Superior temporal gyrus (tissue), 1 donor: ENCODE results near the gene RPS6KA1.
A peak's percentile ranks its signal among the peaks of the same experiment; 100 is the strongest.

Experiments
- DNase-seq: peaks from one replicate; pipeline ENCODE4 v3.0.0-alpha.2; 2016; ENCODE audit errors: extremely low spot score

RPS6KA1 gene

DNA sequence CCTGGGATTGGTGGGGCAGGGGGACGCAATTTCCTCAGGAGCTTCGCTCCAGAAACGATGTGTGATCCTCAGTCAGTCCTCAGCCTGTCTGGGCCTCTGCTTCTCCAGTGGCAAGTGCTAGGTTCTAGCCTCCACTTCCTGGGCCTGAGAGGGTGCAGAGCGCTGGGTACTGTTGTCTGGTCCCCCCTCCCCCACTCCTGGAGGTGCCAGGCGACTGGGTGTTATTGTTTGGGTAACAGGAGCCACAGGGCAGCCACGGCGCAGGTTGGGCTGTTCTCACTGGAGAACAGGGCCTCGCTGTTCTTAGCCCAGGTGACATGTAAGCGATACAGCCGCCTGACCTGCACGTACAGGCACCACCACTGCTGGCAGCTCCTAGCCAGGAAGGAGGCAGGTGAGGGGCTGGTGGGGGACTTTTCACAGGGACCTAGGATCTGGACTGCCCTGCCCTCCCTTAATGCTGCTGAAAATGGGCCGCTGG lies 2.1 kb downstream of the RPS6KA1 start:
- no peak for DNase-seq

GRCh38 chr1:26533951-26534509 lies 4.5 kb downstream of the RPS6KA1 start:
- DNase-seq, result peak; percentile 16

GRCh38 chr1:26535201-26535600 lies 5.6 kb downstream of the RPS6KA1 start:
- peak; percentile 42 for DNase-seq

DNA sequence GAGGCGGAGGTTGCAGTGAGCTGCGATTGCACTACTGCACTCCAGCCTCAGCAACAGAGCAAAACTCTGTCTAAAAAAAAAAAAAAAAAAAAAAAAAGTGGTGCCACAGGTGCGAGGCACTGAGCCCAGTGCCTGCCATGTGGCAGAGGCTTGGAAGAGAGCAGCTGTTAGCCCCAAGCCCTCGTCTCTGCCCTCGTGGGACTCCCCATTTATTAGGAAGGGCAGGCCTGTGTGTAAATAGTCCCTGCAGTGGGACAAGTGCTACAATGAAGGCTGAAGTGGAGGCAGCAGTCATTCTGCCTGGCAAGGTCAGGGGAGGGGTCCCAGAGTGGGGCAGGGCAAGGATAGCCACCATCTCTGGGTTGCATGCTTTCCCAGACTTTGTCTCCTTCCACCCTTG lies 6.5 kb downstream of the RPS6KA1 start:
- peak; percentile 5 for DNase-seq

DNA sequence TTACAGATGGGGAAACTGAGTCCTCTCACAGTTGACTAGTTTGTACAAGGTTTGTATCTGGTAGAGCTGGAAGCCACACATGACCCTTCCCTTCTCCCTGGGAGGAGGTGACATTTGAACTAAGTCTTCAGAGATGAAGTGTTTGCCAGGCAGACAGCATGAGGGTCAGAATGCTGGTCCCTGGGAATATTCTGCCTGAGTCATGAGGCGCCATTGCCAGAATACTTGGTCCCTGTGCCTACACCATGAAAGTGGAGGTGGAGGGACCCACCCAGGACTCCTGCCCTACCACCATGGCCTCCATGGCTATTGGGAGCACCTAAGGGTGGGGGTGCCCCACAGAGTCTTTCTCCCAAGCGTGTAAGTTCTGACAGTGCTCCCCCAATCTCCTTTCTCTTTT lies 7.0 kb downstream of the RPS6KA1 start:
- DNase-seq, result no peak

DNA sequence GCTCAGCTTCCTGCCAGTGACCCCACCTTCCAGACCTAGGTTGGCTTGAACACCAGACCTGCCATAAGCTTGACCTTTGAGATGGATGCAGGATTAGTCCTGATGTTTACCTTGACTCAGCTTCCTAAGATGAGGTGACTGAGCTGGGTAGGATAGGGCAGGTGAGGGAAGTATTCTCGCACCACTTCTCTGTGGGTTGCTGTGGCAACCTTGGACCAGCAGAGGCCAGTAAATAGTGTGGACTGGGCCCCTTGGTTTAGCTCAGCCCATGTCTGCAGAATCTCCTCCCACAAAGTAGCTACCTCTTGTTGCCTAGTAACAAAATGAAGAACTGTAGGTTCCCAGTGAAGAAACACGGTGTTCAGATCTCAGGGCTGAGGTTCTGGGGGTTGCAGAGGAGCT lies 8.4 kb downstream of the RPS6KA1 start:
- peak; percentile 73 for DNase-seq

- DNase-seq, result peak; percentile 56
Measured at GRCh38 chr1:26538480-26539412, 9.2 kb downstream of the RPS6KA1 start.

- no peak for DNase-seq
Measured at GRCh38 chr1:26539722-26540121, 10.2 kb downstream of the RPS6KA1 start.

DNA sequence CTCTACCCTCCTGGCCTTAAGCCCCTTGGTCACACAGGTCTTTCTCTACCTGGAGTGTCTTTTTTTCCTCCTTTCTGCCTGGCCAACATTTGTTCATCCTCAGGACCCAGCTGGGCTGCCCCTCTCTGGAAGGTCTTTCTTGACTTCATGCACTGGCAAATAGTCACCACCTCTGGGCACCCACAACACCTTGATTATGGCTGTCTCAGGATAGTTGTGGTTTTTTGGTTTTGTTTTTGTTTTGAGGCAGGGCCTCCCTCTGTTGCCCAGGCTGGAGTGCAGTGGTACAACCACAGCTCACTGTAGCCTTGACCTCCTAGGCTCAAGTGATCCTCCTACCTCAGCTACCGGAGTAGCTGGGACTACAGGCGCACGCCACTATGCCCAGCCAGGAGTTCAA lies 10.8 kb downstream of the RPS6KA1 start:
- no peak for DNase-seq

- no peak for DNase-seq
Measured at GRCh38 chr1:26541431-26541815, 11.9 kb downstream of the RPS6KA1 start.

GRCh38 chr1:26541816-26542711 lies 12.5 kb downstream of the RPS6KA1 start:
- peak; percentile 52 for DNase-seq

DNA sequence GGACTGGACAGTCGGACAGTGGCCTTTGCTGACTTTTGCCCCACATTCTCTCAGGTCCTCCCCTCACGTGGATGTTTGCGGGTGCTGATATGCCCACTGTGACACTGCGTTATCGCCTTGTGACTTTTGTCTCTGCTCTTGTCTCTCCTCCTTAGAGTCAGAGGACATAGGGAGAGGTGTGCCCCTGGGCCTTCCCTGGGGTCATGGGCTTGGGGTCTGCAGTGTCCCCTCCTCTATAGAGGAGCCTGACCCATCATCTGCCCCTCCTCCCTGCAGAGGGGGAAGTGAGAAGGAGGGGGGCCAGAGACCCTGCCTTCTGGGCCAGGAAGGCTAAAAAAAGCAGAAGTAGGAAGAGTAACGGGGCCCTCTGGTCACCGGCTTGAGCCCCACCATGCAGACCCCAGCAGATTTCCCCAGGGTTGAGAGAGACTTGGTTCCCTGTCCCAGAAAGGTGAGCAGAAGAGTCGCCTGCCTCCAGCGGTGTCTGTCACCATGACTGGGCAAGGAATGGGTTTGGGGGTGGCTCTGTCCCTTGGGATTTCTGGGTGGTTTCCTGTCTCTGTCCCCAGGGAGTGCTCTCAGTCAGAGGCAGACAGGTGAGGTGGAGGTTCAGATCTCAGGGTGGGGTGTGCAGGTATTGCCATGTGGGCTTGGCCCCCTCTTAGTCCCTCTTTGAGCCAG lies 13.3 kb downstream of the RPS6KA1 start:
- DNase-seq, result no peak

- no peak for DNase-seq
Measured at GRCh38 chr1:26543462-26543861, 13.9 kb downstream of the RPS6KA1 start.

DNA sequence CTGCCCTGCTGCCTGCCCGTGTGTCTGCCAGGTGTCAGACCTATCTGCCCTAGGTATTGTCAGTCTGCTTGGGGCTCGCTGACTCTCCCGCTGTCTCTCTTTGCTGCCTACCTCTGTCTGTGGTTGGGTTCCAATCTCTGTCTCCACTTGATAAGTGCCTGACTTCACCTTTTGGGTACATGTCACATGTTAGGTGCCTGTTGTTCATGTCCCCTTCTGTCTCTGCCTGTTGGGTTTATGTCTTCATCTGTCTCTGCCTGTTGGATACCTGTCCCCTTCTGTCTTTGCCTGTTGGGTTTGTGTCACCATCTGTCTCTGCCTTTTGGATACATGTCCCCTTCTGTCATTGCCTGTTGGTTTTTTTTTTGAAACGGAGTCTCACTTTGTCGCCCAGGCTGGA lies 14.6 kb downstream of the RPS6KA1 start:
- no peak for DNase-seq

DNA sequence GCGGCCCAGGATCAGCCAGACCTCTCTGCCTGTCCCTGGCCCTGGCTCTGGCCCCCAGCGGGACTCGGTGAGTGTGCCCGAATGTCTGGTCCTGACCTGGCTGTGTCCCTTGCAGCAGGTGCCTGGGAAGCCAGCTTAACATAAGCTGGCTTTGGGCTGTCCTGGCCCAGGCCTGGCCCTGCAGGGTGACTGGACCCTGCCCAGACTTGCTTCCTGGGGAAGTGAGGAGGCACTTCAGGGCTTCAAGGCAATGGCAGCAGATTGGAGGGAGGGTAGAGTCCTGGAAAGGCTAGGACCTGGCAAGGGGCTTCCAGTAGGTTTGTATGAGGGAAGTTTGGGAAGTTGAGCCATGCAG lies 16.4 kb downstream of the RPS6KA1 start:
- DNase-seq, result no peak

DNA sequence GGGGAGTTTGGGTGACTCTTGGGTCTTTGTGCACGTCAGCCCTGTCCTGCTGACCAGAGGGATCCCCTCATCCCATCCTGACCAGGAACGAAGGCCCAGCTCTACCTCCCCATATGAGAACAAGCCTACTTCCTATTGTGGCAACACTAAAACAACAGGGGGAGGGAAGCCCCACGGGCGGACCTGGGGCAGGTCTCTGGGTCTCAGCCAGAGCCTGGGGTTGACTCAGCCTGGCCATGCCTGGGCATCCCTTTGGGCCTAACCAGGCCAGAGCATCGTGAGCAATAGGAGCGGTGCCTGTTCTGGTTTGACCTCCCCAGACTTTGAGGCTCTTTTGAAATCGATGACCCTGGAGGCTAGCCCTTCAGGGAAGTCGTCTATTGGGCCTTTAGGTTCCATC lies 16.8 kb downstream of the RPS6KA1 start:
- no peak for DNase-seq

DNA sequence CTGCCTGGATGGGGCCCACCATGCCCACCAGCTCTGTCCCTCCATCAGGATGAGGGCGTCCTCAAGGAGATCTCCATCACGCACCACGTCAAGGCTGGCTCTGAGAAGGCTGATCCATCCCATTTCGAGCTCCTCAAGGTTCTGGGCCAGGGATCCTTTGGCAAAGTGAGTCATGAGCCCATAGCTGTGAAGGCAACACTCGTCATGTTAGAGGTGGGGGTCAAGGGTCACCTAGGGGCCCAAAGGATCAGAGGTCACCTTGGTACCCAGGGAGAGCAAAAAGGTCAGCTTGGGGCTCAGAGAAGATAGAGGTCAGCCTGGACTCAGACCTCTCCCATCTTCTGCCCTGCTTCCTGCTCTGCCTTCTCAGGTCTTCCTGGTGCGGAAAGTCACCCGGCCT lies 17.3 kb downstream of the RPS6KA1 start:
- no peak for DNase-seq

DNA sequence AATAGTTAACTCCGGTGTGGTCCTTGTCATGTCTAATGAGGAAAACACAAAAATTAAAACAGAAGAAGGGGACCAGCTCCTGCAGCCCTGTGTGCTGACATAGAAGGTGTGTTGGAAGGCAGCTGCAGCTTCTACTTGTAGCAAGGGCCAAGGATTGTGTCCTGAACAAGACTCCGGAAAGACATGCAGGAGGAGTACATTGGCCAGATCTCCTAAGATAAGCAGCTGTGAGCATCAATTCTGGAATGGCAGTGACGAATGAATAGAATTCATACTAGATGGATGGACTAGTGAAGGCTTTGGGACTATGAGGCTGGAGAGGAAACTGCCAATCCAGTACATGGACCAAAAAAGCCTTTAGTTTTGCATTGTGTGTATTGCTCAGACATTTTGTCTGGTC lies 19.3 kb downstream of the RPS6KA1 start:
- no peak for DNase-seq

GRCh38 chr1:26550946-26551345 lies 21.4 kb downstream of the RPS6KA1 start:
- no peak for DNase-seq

- DNase-seq, result no peak
Measured at GRCh38 chr1:26552720-26553119, 23.2 kb downstream of the RPS6KA1 start.

GRCh38 chr1:26553942-26554682 lies 24.6 kb downstream of the RPS6KA1 start:
- DNase-seq, result no peak
